Thoracic aorta (tissue), 2 donors: Measurements from ENCODE around the gene ADRA1B. TPM values are rescaled to one million over a fixed set of nuclear protein-coding genes. Genes with fewer than 3 reads are reported as not detected.

Experiments used
- ATAC-seq: fragments of 150-250 bp; one replicate; pipeline ENCODE4 v1.8.0; 2017; ENCODE audit warnings: low read depth; ENCODE audit not compliant: insufficient number of reproducible peaks, low FRiP score
- DNase-seq: peaks from one replicate; pipeline ENCODE4 v3.0.0-alpha.2; 2020; ENCODE audit warnings: low spot score
- H3K27ac ChIP-seq, 2 donors: fragments of 200-600 bp; sonication (generic); 1 replicate in 1 of 2; 2 replicates in 1 of 2; pipeline ENCODE4 v1.5.1; 2016; ENCODE audit warnings: mild to moderate bottlenecking in 2 of 2, moderate library complexity in 2 of 2
- H3K27me3 ChIP-seq: fragments of 200-600 bp; sonication (generic); replicated peaks from 2 replicates; pipeline ENCODE4 v1.6.0; 2016; ENCODE audit warnings: mild to moderate bottlenecking; ENCODE audit not compliant: insufficient read depth
- H3K36me3 ChIP-seq: fragments of 200-600 bp; sonication (generic); one replicate; pipeline ENCODE4 v1.5.1; 2016
- H3K4me1 ChIP-seq, 2 donors: fragments of 200-600 bp; sonication (generic); 1 replicate in 1 of 2; 2 replicates in 1 of 2; pipeline versions ENCODE4 v1.5.1 to v1.6.0; 2016; ENCODE audit warnings: low read depth in 2 of 2, mild to moderate bottlenecking in 1 of 2; ENCODE audit not compliant: control insufficient read depth in 1 of 2
- H3K4me3 ChIP-seq: fragments of 200-600 bp; sonication (generic); 2 replicates; pipeline ENCODE4 v1.5.1; 2016; ENCODE audit warnings: mild to moderate bottlenecking
- H3K9me3 ChIP-seq: fragments of 200-600 bp; sonication (generic); 2 replicates; pipeline ENCODE4 v1.5.1; 2016
- CTCF ChIP-seq: fragments of 200-600 bp; sonication (generic); IDR thresholded peaks from one replicate; pipeline ENCODE4 v1.5.1; 2019; ENCODE audit warnings: antibody characterized with exemption
- total RNA-seq, 2 donors: library from RNA; depleted of rRNA; stranded (reverse); fragments of >200 nt; gene quantifications; one replicate each; pipeline versions ENCODE4 v1.1.0 to v1.2.3, GENCODE V29; 2016

The ADRA1B gene
- total RNA-seq, 2 donors from 2014 or later, result 14.8 to 53.3 TPM

DNA sequence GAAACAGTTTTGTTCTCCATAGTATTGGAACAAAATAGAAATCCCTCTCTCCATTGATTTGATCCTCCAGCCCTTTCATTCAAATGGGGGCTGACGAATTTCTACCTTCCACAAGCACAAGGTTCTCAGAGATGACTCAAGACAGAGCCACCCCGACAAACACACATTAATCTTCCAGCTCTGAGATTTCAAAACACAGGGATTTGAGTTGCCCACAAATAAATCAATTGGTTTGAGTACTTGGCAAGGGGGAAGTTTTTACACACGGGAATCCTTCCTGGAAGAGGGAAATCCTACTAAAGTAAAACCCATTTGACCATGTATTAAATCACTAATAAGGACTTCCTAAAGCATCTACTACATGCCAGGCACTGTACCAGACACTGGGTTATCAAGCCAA lies 5.4 kb downstream of the ADRA1B start:
- no peak for TF ChIP-seq CTCF
- Histone ChIP-seq H3K27me3 (no peaks in the 10 kb centered on the region), H3K4me1 (peaks cover 0 to 39% of the 10 kb centered on the region in 2 donors), H3K36me3 (peaks cover 4% of the 10 kb centered on the region), H3K4me3 (no peak overlapping the region), H3K9me3 (no peaks in the 10 kb centered on the region), H3K27ac (no peak overlapping the region)
- DNase-seq, result no peak
- no peak for ATAC-seq

- no peak for TF ChIP-seq CTCF
- H3K4me3 ChIP-seq, result no peak overlapping the region
- no peak overlapping the region for H3K27ac ChIP-seq
- H3K4me1 ChIP-seq, result peaks cover 3 to 37% of the 10 kb centered on the region in 2 donors
- no peaks in the 10 kb centered on the region for H3K9me3 ChIP-seq
- DNase-seq (no peak), ATAC-seq (no peak)
- peaks cover 4% of the 10 kb centered on the region for H3K36me3 ChIP-seq
- H3K27me3 ChIP-seq, result no peaks in the 10 kb centered on the region
Measured at GRCh38 chr5:159923008-159923407, 6.7 kb downstream of the ADRA1B start.

DNA sequence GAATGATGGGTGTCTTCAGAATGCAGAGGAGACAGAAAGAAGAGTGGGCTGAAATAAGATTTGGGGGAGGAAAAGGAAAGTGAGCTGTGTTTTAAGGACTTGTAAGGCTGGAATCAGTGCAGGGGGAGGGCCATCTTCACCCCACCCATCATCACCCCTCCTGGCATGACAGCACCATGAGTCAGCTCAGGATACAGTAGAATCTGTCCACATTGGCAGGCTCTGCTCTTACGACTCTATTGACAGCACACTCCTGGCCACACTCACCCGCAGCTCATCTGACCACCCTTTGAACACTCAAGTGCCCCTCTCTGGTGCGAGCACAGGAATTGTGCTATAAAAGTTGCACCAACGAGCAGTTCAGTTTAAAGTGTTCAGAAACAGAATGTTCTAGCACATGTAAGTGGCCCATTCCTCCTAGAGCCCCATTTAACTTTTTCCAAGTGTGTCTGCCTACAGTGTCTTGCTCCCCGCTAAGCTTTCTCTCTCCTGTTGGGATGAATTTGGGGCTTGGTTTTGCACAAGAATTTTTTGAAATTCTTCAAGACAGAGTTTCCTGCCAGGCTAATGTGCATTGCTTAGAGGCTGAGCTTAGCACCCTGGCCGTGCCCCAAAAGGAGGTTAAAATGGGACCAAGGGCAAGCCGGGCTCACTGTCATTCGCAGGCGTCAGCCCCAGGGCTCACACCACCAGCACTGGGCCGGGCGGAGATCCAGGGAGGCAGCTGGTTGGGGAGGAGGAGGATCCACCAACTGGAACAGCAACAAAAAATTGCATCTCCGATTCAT lies 12.0 kb downstream of the ADRA1B start:
- H3K27me3 ChIP-seq, result no peaks in the 10 kb centered on the region
- DNase-seq (peak; percentile 61), ATAC-seq (no peak)
- H3K36me3 ChIP-seq, result peaks cover 4% of the 10 kb centered on the region
- no peaks in the 10 kb centered on the region for H3K9me3 ChIP-seq
- no peak for TF ChIP-seq CTCF
- peaks cover 7 to 17% of the 10 kb centered on the region in 2 donors for H3K4me1 ChIP-seq
- H3K4me3 ChIP-seq, result peak overlapping the region; percentile 26
- H3K27ac ChIP-seq, result peak overlapping the region; percentile 10 to 38

DNA sequence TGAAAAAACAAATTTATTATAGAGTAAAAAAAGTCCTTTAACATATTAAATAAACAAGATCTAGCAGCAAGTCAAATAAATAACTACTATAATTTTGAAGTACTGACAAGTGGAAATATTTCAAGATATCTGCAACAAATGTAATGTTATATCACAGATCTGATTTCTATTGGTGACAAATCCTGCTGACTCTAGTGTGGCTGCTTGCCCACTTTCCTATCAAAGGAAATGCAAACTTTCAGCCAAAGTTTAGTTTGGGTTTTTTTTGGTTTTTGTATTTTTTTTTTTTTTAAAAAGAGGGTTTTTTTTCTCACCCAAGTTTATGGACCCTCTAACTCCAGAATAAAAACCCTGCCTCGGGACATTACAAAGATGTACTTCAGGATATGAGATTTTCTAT lies 12.9 kb downstream of the ADRA1B start:
- Histone ChIP-seq H3K36me3 (peaks cover 4% of the 10 kb centered on the region), H3K9me3 (no peaks in the 10 kb centered on the region), H3K4me1 (peaks cover 7 to 22% of the 10 kb centered on the region in 2 donors), H3K4me3 (no peak overlapping the region), H3K27me3 (no peaks in the 10 kb centered on the region), H3K27ac (no peak overlapping the region)
- ATAC-seq (no peak), DNase-seq (no peak)
- TF ChIP-seq CTCF, result no peak

DNA sequence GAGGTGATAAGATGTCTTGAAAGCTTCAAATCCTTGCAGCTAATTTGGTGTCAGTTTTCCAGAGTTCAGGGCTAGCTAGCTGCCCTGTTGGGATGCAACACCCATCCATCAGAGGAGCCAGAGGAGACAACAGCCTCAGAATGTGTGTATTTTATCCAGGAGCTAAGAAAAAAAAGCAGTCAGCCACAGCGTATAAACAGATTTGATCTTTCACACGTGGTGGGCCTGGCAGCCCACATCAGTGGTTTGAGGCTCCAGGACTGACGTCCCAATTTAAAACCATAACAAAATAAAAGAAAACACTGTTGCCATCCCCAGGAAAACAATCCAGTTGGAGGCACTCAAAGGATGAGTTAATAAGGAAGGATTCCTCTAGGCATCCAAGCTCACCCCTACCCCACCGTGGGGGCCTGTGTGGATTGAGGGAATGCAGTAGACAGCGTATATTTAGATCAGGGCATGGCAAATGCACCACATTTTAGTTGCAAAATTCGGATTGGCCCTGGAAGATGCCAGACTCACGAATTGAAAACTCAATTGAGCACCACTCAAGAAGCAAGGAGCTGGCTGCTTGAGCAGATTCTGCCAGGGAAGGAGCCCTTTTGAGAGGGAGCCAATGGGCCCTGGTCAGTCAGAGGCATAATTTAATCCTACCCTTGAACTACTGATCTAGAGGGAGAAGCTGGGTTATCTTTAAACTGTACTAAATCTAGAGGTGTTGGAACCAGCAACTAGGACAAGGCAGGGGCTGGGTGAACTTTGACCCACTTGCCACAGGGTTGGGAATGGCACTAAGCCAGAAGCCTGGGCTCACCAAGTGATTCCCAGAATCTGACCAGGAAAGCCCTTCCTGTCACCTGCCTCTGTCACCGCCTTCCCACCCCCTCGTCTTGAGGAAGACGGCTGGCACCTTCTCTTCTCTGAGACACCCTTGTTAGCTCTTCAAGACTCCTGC lies 17.5 kb downstream of the ADRA1B start:
- no peak overlapping the region for H3K4me3 ChIP-seq
- no peak for ATAC-seq
- TF ChIP-seq CTCF, result no peak
- no peak overlapping the region for H3K27ac ChIP-seq
- no peaks in the 10 kb centered on the region for H3K36me3 ChIP-seq
- no peaks in the 10 kb centered on the region for H3K27me3 ChIP-seq
- no peaks in the 10 kb centered on the region for H3K9me3 ChIP-seq
- DNase-seq, result no peak
- peaks cover 0 to 8% of the 10 kb centered on the region in 2 donors for H3K4me1 ChIP-seq
